ENCODE data around the gene AARS2.

DNA sequence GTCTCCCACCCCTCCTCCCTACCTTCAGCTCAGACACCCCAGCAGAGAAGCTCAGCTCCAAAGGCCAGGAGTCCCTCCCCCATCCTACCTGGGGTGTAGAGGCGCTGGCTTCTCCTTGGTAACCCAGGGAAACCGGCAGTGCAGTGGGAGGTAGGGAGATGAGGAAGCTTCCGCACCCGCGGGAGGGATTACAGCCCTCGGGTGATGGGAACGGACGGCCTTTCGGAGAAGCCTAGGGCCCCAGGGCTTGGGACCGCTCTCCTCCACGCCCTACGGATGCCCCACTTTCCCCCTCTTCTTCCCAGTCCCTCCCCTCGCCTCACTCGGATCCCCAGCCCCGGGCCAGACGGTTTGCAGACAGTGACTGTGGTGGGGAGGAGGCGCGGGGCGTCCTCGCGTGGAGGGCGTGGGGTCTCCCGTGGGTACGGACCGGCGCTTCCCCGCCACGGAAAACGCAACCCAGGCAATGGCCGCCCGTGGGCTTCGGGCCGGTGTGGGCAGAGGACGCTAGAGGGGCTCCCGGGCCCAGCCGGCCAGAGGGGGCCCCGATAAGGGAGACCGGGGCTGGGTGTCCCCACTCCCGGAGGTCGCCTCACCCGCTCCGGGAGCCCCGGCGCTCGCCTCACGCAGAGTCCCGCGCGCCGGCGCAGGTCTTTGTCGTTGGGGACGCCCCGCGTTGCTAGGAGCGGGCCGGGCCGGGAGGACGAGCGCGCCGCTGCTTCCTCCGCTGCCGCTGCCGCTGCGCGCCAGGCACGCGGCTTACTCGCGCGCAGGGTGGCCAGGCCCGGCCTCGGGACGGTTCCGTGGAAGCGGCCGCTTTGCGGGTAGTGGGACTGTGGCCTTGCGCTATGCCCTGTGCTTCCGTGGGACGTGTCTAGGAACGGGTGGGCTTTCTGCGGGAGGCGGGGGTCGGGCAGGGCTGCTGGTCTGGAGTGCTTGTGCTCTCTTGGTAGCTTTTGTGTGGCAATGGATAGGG lies 15.8 kb downstream of the AARS2 start:
- TF ChIP-seq POLR2AphosphoS5 (IDR thresholded peaks at IDR 0.05; ENCODE audit: low read depth, low read length) = no peak
- no peak for TF ChIP-seq POLR2A (IDR thresholded peaks at IDR 0.05; ENCODE audit: low read depth, low read length)
- TF ChIP-seq TAF1 (IDR thresholded peaks at IDR 0.05; ENCODE audit: borderline replicate concordance, low read depth, low read length) = no peak

All from GM12892 (cell line).